H1 (cell line): ENCODE results near the gene ULK3. TPM values are rescaled to one million over a fixed set of nuclear protein-coding genes. Genes with fewer than 3 reads are reported as not detected.

Experiments
- CHD2 ChIP-seq: IDR thresholded peaks from 2 replicates; pipeline ENCODE4 v1.6.1; 2012; ENCODE audit warnings: low read length, improper control_type of control experiment
- CTBP2 ChIP-seq: IDR thresholded peaks from 2 replicates; pipeline ENCODE4 v1.7.0; 2011; ENCODE audit warnings: borderline replicate concordance, mild to moderate bottlenecking, moderate library complexity, mixed read lengths, low read length; ENCODE audit not compliant: insufficient read depth, insufficient read length
- EGR1 ChIP-seq: IDR thresholded peaks from 2 replicates; pipeline ENCODE4 v1.6.1; 2011; ENCODE audit warnings: low read depth, low read length, borderline replicate concordance
- EP300 ChIP-seq, 2 experiments: IDR thresholded peaks; 1 replicate in 1 of 2; 2 replicates in 1 of 2; pipeline ENCODE4 v1.6.1; 2011 to 2012; ENCODE audit warnings: low read depth in 2 of 2, low read length in 2 of 2, mild to moderate bottlenecking in 2 of 2, borderline replicate concordance in 1 of 2, inconsistent platforms in 1 of 2, moderate library complexity in 1 of 2
- EZH2 ChIP-seq: fragments of 200-600 bp; sonication (generic); IDR thresholded peaks from 2 replicates; pipeline ENCODE4 v1.7.1; 2012; ENCODE audit warnings: low read depth, mild to moderate bottlenecking, moderate library complexity, low read length, inconsistent platforms; ENCODE audit not compliant: severe bottlenecking
- GTF2F1 ChIP-seq: IDR thresholded peaks from 2 replicates; pipeline ENCODE4 v1.6.1; 2012; ENCODE audit warnings: low read depth, low read length, improper control_type of control experiment, borderline replicate concordance
- JUND ChIP-seq: IDR thresholded peaks from 2 replicates; pipeline ENCODE4 v1.6.1; 2011; ENCODE audit warnings: mild to moderate bottlenecking, improper control_type of control experiment, low read length
- KDM5A ChIP-seq: fragments of 200-600 bp; IDR thresholded peaks from 2 replicates; pipeline ENCODE4 v1.7.1; 2012; ENCODE audit warnings: mild to moderate bottlenecking, low read length, inconsistent platforms, mixed read lengths
- POLR2A ChIP-seq, 2 experiments: IDR thresholded peaks; 1 replicate in 1 of 2; 2 replicates in 1 of 2; pipeline ENCODE4 v1.6.1; 2011; ENCODE audit warnings: low read depth in 2 of 2, low read length in 2 of 2, mild to moderate bottlenecking in 2 of 2; ENCODE audit errors: control extremely low read depth in 1 of 2
- RBBP5 ChIP-seq: IDR thresholded peaks from 2 replicates; pipeline ENCODE4 v1.7.1; 2012; ENCODE audit warnings: low read depth, mild to moderate bottlenecking, inconsistent platforms, low read length, moderate library complexity, borderline replicate concordance
- SAP30 ChIP-seq: fragments of 300-600 bp; sonication (generic); IDR thresholded peaks from 2 replicates; pipeline ENCODE4 v1.7.1; 2012; ENCODE audit warnings: low read length, moderate library complexity, mild to moderate bottlenecking, inconsistent platforms; ENCODE audit not compliant: insufficient read depth, insufficient replicate concordance
- SIX5 ChIP-seq: IDR thresholded peaks from 2 replicates; pipeline ENCODE4 v1.6.1; 2011; ENCODE audit warnings: mild to moderate bottlenecking, low read depth, low read length
- SP1 ChIP-seq: IDR thresholded peaks from 2 replicates; pipeline ENCODE4 v1.6.1; 2011; ENCODE audit warnings: low read depth, low read length
- TCF12 ChIP-seq: IDR thresholded peaks from 2 replicates; pipeline ENCODE4 v1.6.1; 2011; ENCODE audit warnings: low read depth, mild to moderate bottlenecking, low read length
- TEAD4 ChIP-seq: IDR thresholded peaks from 2 replicates; pipeline ENCODE4 v1.6.1; 2012; ENCODE audit warnings: low read depth, low read length, inconsistent platforms, mixed read lengths
- polyA plus RNA-seq, 7 experiments: library from polyadenylated mRNA; depleted of rRNA in 3 of 7; stranded (reverse) in 5 of 7; unstranded in 2 of 7; fragments of >200 nt in 5 of 7; fragments of 200-250 nt in 2 of 7; gene quantifications; 1 replicate in 5 of 7; 2 replicates in 1 of 7; 4 replicates in 1 of 7; pipeline versions ENCODE4 v1.2.1 to v1.2.3, GENCODE V29; 2011 to 2013; ENCODE audit warnings: missing spikeins in 2 of 7, mixed read lengths in 2 of 7
- total RNA-seq: library from RNA; stranded (reverse); fragmentation: NEBNext Ultra II Directional; extraction: Animal tissue kit (Norgen Biotek cat#: 25700); gene quantifications from 2 replicates; pipeline ENCODE4 v1.2.1, GENCODE V29; 2021
- TF ChIP-seq, protein P1 (sequence below), 3 experiments: IDR thresholded peaks; 1 replicate in 2 of 3; 2 replicates in 1 of 3; pipeline versions ENCODE4 v1.5.1 to v1.6.1; 2011; ENCODE audit warnings: low read length in 3 of 3, mild to moderate bottlenecking in 3 of 3, inconsistent platforms in 2 of 3, low read depth in 1 of 3, moderate library complexity in 1 of 3; ENCODE audit not compliant: insufficient read depth in 1 of 3; ENCODE audit errors: control extremely low read depth in 1 of 3

The ULK3 gene
- total and polyA plus RNA-seq, 2 of the 8 experiments (the other 6 are each of a cell fraction or from before 2014, with no cell fraction given): 27.1 to 34.4 TPM

- TF ChIP-seq, protein P1, sequence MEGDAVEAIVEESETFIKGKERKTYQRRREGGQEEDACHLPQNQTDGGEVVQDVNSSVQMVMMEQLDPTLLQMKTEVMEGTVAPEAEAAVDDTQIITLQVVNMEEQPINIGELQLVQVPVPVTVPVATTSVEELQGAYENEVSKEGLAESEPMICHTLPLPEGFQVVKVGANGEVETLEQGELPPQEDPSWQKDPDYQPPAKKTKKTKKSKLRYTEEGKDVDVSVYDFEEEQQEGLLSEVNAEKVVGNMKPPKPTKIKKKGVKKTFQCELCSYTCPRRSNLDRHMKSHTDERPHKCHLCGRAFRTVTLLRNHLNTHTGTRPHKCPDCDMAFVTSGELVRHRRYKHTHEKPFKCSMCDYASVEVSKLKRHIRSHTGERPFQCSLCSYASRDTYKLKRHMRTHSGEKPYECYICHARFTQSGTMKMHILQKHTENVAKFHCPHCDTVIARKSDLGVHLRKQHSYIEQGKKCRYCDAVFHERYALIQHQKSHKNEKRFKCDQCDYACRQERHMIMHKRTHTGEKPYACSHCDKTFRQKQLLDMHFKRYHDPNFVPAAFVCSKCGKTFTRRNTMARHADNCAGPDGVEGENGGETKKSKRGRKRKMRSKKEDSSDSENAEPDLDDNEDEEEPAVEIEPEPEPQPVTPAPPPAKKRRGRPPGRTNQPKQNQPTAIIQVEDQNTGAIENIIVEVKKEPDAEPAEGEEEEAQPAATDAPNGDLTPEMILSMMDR (IDR thresholded peaks at IDR 0.05; ENCODE audit: control extremely low read depth in 1 of 3, insufficient read depth in 1 of 3, low read depth in 1 of 3, low read length in 3 of 3): no peak
- TF ChIP-seq KDM5A (no peak; the same call in 1 of the 2 replicates), SP1 (no peak), RBBP5 (peak; percentile 61; the same call in 1 of the 2 replicates), POLR2A (IDR thresholded peaks at IDR 0.05; ENCODE audit: control extremely low read depth in 1 of 2, low read depth in 2 of 2, low read length in 2 of 2) (peak; percentile 92 to 97), JUND (no peak), GTF2F1 (no peak), EGR1 (no peak), EZH2 (no peak), CTBP2 (no peak), TEAD4 (no peak), EP300 (IDR thresholded peaks at IDR 0.05; ENCODE audit: borderline replicate concordance in 1 of 2, low read depth in 2 of 2, low read length in 2 of 2) (peak in 1 of 2 experiments; percentile 17; a peak in 1 of 3 replicates), SAP30 (peak; percentile 71), TCF12 (no peak), CHD2 (peak; percentile 50; the same call in 1 of the 2 replicates), SIX5 (peak; percentile 87)
Measured at GRCh38 chr15:74889883-74890664, 47.1 kb upstream of the ULK3 start, which contains the start of gene MPI (continued).
